GM18508 (cell line): ENCODE data around the gene EGFL7.

ENCODE experiments used
- ATAC-seq: cut with Tn5 transposase; IDR thresholded peaks from one replicate; pipeline ENCODE4 v1.9.1; 2021; ENCODE audit warnings: moderate number of reproducible peaks; ENCODE audit not compliant: insufficient read depth, unreplicated experiment

EGFL7 gene

GRCh38 chr9:136662656-136663581, at the start of gene EGFL7:
Gene EGFL7, plus strand, starts transcription at chr9:136662916. Its CDS starts 5,367 bp downstream, at chr9:136668283.
- ATAC-seq, result no peak

- no peak for ATAC-seq
Measured at GRCh38 chr9:136613824-136614371, 48.8 kb upstream of the EGFL7 start.

- no peak for ATAC-seq
Measured at GRCh38 chr9:136614372-136614922, 48.3 kb upstream of the EGFL7 start.

- ATAC-seq, result no peak
Measured at GRCh38 chr9:136614967-136615623, 47.6 kb upstream of the EGFL7 start.

- ATAC-seq, result no peak
Measured at GRCh38 chr9:136615631-136616306, 46.9 kb upstream of the EGFL7 start.

GRCh38 chr9:136616307-136616635, 46.4 kb upstream of the EGFL7 start:
- no peak for ATAC-seq

- no peak for ATAC-seq
Measured at GRCh38 chr9:136616948-136617695, 45.6 kb upstream of the EGFL7 start.

GRCh38 chr9:136617746-136618579, 44.8 kb upstream of the EGFL7 start:
- no peak for ATAC-seq

GRCh38 chr9:136618580-136619547, 43.9 kb upstream of the EGFL7 start:
- no peak for ATAC-seq

- ATAC-seq, result no peak
Measured at GRCh38 chr9:136619742-136620440, 42.8 kb upstream of the EGFL7 start.

- no peak for ATAC-seq
Measured at GRCh38 chr9:136620441-136621018, 42.2 kb upstream of the EGFL7 start.

- ATAC-seq, result no peak
Measured at GRCh38 chr9:136621019-136621733, 41.5 kb upstream of the EGFL7 start.

- no peak for ATAC-seq
Measured at GRCh38 chr9:136621734-136622093, 41.0 kb upstream of the EGFL7 start.

GRCh38 chr9:136622538-136622948, 40.2 kb upstream of the EGFL7 start:
- no peak for ATAC-seq

GRCh38 chr9:136623016-136623841, 39.5 kb upstream of the EGFL7 start:
- ATAC-seq, result no peak

- ATAC-seq, result no peak
Measured at GRCh38 chr9:136623842-136624183, 38.9 kb upstream of the EGFL7 start.
